Brain microvascular endothelial cell (primary cell): ENCODE measurements around the gene HMCES.
A peak's percentile ranks its signal among the peaks of the same experiment; 100 is the strongest.

Source experiments
- DNase-seq: peaks from one replicate; pipeline ENCODE4 v3.0.0-alpha.2; 2020
- H3K27ac ChIP-seq: fragments of 250-450 bp; sonication (Bioruptor Pico); 2 replicates; pipeline ENCODE4 v1.5.1; 2020; ENCODE audit warnings: mild to moderate bottlenecking, moderate library complexity
- H3K27me3 ChIP-seq: fragments of 250-450 bp; sonication (Bioruptor Pico); replicated peaks from 2 replicates; pipeline ENCODE4 v1.5.1; 2020; ENCODE audit warnings: mild to moderate bottlenecking
- H3K36me3 ChIP-seq: fragments of 250-450 bp; sonication (Bioruptor Pico); replicated peaks from 2 replicates; pipeline ENCODE4 v1.5.1; 2020; ENCODE audit warnings: mild to moderate bottlenecking
- H3K4me3 ChIP-seq: 2 replicates; pipeline ENCODE4 v1.5.1; 2011; ENCODE audit warnings: low read depth, mild to moderate bottlenecking, control low read depth, low read length, moderate library complexity
- in situ Hi-C: cut with HindIII; loops from 2 replicates; pipeline ENCODE4 v1.10.0; 2017; ENCODE audit warnings: low sequenced_read_pairs, low pct_ligation_motif_present
- TF ChIP-seq, protein P1 (sequence below): IDR thresholded peaks from 2 replicates; pipeline ENCODE4 v1.5.1; 2011; ENCODE audit warnings: low read depth, mild to moderate bottlenecking, moderate library complexity, low read length, control low read depth, inconsistent platforms; ENCODE audit errors: missing control alignments

HMCES gene

DNA sequence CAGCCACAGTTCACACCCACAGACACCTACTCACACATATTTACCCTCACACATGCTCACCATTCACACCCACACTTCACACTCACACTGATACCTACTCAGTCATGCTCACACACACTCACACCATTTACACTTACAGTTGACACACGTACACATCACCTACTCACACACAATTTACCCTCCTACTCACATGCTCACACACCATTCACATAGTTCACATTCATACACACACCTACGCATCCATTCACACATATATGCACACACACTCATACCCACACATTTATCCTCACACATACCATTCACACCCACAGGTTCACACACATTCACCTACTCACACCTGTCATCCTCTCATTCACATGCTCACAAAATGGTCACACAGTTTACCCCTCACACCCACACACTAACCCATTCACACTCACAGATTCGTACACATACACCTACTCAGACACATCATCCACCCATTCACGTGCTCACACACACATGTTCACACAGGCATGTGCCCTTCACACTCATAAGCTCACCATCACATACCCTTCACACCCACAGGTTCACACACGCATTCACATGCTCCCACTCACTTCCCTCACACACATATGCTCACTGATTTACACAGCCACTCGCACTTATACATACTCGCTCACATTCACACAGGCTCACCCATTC lies 42.3 kb downstream of the HMCES start:
- in situ Hi-C loops: no loop called here
- Histone ChIP-seq H3K4me3 (no peak overlapping the region), H3K36me3 (no peaks in the 10 kb centered on the region), H3K27me3 (no peaks in the 10 kb centered on the region), H3K27ac (no peak overlapping the region)
- TF ChIP-seq, protein P1, sequence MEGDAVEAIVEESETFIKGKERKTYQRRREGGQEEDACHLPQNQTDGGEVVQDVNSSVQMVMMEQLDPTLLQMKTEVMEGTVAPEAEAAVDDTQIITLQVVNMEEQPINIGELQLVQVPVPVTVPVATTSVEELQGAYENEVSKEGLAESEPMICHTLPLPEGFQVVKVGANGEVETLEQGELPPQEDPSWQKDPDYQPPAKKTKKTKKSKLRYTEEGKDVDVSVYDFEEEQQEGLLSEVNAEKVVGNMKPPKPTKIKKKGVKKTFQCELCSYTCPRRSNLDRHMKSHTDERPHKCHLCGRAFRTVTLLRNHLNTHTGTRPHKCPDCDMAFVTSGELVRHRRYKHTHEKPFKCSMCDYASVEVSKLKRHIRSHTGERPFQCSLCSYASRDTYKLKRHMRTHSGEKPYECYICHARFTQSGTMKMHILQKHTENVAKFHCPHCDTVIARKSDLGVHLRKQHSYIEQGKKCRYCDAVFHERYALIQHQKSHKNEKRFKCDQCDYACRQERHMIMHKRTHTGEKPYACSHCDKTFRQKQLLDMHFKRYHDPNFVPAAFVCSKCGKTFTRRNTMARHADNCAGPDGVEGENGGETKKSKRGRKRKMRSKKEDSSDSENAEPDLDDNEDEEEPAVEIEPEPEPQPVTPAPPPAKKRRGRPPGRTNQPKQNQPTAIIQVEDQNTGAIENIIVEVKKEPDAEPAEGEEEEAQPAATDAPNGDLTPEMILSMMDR: no peak
- no peak for DNase-seq

DNA sequence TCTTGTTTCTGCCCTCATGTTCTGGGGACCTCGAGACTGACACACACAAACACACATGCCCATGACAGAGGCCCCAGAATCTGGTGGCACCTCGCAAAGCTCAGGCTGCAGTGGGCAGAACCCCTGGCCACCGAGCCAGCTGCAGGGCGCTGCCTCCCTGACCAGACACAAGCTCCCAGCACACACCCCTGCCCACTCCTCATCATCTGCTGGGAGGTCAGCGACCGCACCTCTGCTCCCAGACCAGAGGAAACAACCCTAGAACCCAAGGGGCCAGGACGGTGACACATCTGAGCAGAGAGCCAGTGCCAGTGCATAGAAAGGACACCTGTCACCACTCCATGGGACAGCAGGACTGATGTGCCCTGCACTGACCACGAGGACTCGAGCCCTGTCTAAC lies 43.2 kb downstream of the HMCES start:
- Histone ChIP-seq H3K27me3 (no peaks in the 10 kb centered on the region), H3K27ac (no peak overlapping the region), H3K36me3 (no peaks in the 10 kb centered on the region), H3K4me3 (no peak overlapping the region)
- DNase-seq: no peak
- in situ Hi-C loops: no loop called here
- TF ChIP-seq, protein P1: no peak

DNA sequence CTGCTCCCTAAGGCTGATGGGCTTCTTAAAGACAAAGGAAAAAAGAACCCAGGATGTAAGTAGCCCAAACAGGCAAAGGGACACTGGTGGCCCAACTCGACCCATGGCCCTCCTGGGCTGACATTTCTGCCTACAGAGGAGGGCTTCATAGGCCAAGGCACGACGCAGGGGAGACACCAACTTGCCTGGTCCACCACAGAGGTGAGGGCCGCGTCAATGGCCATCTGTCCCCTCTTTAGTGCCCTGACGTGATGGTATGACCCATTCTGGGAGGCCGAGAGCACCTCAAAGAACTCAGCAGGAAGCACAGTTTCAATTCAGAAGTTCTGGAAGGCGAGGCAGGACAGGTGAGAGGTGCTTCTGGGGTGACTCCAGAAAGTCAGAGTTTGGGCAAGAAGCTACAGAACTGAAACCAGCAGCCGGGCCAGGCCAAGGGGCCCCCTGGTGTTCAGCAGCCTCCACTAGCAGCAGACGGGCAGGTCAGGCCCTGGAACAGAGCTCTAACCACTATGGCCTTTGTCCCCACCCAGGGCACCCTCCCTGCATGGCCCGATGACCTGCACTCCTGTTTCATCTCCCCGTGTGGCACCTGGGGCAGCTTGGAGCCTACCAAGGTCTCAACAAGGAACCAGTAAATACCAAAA lies 45.1 kb downstream of the HMCES start:
- TF ChIP-seq, protein P1: peak; percentile 53
- Histone ChIP-seq H3K4me3 (no peak overlapping the region), H3K27me3 (no peaks in the 10 kb centered on the region), H3K27ac (no peak overlapping the region), H3K36me3 (no peaks in the 10 kb centered on the region)
- in situ Hi-C loops: no loop called here
- DNase-seq: no peak

DNA sequence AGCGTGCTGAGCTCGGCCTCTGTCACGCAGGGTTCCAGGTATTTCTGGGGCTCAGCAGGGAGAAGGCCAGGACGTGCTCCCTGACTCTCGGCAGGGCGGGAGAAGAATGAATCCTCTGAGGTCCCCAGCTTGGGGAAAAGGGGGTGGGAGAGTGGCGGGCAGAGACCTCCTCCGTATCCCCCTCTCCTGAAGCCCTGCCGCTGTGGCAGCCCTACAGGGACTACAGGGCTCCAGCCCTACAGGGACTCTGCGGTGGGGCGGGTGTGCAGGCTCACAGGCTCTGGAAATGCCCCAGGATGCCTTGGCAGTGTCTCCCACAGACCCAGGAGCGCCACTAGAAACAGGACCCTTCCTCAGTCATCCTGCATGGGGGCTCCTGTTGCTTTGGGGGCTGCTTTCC lies 46.2 kb downstream of the HMCES start:
- H3K36me3 ChIP-seq: no peaks in the 10 kb centered on the region

DNA sequence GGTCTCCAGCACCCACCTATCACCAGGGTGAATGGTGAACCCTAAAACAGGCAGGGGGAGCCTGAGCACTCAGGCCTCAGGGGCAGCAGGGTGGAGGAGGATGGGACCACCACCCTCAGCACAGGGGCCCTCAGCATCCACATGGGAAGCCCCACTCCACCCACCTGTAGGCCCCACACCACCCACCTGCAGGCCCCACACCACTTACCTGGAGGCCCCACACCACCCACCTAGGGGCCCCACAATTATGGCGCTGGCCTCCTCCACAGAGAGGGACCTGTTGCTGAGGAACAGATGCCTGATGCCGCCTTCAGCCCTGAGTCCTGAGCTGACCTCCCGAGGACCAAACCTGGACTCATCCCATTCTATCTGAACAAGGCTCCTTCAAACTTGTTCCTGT lies 46.7 kb downstream of the HMCES start:
- TF ChIP-seq, protein P1: no peak
- Histone ChIP-seq H3K27ac (no peak overlapping the region), H3K4me3 (no peak overlapping the region), H3K27me3 (no peaks in the 10 kb centered on the region), H3K36me3 (no peaks in the 10 kb centered on the region)
- DNase-seq: no peak
- in situ Hi-C loops: no loop called here

More for the DNA sequence above, 46.2 kb downstream of the HMCES start:
- no peak for DNase-seq
- Histone ChIP-seq H3K27ac (no peak overlapping the region), H3K4me3 (no peak overlapping the region), H3K27me3 (no peaks in the 10 kb centered on the region)
- TF ChIP-seq, protein P1: no peak
- in situ Hi-C loops: no loop called here
